AG09319 (cell line): ENCODE results near the gene KRTAP5-10.
A peak's percentile ranks its signal among the peaks of the same experiment; 100 is the strongest.
"Not testable (repeated sequence)": the region's sequence is repeated elsewhere in the genome, so short reads cannot be mapped to it uniquely, and the experiment has no call there.

ENCODE experiments used
- DNase-seq: peaks from one replicate; pipeline ENCODE4 v3.0.0-alpha.2; 2010; ENCODE audit warnings: low read depth; ENCODE audit errors: extremely low read depth
- TF ChIP-seq, protein P1 (sequence below): IDR thresholded peaks from 2 replicates; pipeline ENCODE4 v1.5.1; 2011; ENCODE audit warnings: low read depth, mild to moderate bottlenecking, inconsistent platforms, low read length, moderate library complexity

KRTAP5-10 gene

DNA sequence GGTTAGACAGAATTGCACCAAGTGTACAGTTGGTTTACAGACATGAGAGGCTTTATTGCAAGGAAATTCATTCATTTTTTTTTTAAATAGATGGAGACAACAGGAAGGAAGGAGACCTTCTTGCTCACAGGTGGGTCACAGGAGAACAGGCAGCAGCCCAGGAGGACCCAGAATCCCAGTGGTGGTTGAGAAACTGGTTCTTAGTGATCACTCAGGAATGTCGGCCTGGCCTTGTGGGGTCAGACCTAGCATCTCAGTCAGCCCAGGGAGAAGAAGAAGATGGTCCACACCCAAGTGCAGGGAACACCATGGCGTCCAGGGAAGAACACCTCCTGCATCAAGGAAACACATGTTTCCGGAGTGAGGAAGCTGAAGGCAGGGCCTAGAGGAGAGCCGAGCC, 16.5 kb downstream of the KRTAP5-10 start:
- DNase-seq: no peak
- TF ChIP-seq, protein P1, sequence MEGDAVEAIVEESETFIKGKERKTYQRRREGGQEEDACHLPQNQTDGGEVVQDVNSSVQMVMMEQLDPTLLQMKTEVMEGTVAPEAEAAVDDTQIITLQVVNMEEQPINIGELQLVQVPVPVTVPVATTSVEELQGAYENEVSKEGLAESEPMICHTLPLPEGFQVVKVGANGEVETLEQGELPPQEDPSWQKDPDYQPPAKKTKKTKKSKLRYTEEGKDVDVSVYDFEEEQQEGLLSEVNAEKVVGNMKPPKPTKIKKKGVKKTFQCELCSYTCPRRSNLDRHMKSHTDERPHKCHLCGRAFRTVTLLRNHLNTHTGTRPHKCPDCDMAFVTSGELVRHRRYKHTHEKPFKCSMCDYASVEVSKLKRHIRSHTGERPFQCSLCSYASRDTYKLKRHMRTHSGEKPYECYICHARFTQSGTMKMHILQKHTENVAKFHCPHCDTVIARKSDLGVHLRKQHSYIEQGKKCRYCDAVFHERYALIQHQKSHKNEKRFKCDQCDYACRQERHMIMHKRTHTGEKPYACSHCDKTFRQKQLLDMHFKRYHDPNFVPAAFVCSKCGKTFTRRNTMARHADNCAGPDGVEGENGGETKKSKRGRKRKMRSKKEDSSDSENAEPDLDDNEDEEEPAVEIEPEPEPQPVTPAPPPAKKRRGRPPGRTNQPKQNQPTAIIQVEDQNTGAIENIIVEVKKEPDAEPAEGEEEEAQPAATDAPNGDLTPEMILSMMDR: no peak

DNA sequence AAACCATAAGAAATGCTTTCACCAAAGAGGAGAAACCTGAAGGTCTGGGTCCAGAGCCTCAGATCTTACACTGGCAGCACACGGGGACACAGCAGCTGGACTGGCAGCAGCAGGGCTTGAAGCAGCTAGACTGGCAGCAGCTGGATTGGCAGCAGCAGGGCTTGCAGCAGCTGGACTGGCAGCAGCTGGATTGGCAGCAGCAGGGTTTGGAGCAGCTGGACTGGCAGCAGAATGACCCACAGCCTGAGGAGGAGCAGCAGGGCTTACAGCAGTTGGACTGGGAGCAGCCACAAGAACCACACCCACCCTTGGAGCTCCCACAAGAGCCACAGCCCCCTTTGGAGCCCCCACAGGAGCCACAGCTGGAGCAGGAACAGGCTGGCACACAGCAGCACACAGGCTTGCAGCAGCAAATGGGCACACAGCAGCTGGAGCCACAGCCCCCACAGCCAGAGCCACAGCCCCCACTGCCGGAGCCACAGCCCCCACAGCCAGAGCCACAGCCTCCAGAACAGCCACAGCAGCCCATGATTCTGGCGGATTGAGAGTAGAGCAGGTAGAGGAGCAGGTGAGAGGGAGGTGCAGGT, 17.0 kb downstream of the KRTAP5-10 start, which contains the start of gene KRTAP5-11:
TSS of gene KRTAP5-11 (minus strand) at position 567 of the 587 bp plus-strand sequence. CDS start at position 529, 38 bp downstream.
- DNase-seq: no peak
- TF ChIP-seq, protein P1: no peak

DNA sequence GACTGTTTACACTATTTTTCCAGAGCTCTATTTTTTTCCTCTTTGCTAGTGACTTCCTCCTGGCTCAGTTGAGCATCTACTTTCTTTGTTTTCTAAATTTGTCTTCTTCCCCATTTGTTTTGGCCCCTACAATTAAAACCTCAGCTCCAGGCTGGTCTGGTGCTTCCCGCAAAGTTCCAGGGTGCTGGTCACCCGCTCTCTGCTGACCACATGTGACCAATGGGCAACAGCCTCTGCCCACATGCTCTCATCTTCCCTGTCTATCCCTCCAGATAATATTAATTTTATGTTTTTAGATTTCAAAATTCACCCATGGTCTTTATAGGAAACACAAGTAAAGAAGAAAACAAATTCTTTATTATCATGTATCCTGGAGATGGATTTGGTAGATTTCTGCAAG, 17.6 kb downstream of the KRTAP5-10 start:
- not testable (repeated sequence) for DNase-seq

DNA sequence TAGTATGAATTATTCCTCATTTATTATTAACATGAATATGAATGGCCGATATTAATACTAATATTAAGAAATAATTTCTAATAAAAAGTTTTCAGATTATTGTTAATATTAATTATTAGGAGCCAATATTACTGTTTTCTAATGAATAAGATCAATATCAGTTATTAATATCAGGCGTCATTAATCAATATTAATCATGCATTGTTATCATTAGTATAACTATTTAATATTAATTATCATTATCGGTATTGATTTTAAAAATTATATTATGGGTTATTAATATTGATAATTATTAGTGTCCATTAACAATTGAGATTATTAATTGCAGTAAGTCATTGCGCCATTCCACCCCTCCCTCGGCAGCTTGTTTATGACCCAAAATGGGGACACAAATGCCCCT, 20.3 kb downstream of the KRTAP5-10 start:
- not testable (repeated sequence) for DNase-seq

DNA sequence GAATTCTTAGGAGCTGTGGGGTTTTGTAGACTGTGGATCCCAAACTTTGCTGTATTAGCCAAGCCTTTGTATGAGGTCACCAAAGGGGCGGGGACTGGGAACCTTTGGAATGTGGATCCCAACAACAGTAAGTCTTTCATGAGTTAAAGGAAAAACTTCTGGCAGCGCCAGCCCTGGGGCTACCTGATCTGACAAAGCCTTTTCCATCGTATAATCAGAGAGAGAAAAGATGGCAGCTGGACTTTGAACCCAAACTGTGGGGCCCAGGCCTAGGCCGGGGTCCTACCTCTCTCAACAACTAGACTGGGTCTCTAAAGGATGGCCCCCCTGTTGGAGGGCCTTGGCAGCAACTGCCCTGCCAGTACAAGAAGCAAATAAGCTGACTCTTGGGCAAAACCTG, 23.0 kb downstream of the KRTAP5-10 start:
- not testable (repeated sequence) for DNase-seq

DNA sequence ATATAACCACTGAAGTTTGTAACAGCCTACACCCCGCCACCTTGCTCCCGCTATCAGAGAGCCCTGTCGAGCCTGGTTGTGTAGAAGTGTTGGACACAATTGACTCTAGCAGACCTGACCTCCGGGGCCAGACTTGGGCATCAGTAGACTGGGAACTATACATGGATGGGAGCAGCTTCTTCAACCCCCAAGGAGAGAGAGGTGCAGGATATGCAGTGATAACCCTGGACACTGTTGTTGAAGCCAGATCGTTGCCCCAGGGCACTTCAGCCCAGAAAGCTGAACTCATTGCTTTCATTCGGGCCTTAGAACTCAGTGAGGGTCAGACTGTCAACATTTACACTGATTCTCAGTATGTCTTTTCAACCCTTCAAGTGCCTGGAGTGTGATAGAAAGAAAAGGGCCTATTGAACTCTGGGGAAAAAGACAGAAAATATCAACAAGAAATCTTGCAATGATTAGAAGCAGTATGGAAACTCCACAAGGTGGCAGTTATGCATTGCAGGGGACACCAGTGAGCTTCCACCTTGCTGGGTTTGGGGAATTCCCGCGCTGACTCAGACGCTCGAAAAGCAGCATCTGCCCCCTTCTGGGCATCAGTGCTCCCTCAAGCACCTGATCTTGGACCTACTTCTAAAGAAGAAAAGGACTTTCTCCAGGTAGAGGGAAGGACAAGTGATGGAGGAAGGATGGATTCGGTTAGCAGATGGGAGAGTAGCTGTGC, 23.6 kb downstream of the KRTAP5-10 start:
- not testable (repeated sequence) for DNase-seq

DNA sequence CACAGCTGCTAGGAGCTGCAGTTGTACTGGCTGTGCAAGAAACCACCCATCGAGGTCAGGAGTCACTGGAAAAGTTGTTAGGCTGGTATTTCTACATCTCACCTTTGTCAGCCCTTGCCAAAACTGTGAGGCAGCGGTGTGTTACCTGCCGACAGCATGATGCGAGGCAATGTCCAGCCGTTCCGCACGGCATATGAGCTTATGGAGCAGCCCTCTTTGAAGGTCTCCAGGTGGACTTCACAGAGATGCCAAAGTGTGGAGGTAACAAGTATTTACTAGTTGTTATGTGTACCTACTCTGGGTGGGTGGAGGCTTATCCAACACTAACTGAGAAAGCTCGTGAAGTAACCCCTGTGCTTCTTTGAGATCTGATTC, 24.2 kb downstream of the KRTAP5-10 start:
- DNase-seq: not testable (repeated sequence)

DNA sequence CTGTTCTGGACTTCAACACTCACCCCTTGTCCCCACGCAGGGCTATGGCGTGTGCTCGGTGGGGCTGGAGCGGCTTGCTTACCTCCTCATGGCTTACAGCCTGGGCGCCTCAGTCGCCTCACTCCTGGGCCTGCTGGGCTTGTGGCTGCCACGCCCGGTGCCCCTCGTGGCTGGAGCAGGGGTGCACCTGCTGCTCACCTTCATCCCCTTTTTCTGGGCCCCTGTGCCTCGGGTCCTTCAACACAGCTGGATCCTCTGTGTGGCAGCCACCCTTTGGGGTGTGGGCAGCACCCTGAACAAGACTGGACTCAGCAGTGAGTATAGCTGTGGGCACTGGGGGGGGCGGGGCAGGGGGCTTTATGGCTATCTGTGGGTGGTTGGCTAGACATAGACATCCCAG, 37.9 kb downstream of the KRTAP5-10 start:
- DNase-seq: not testable (repeated sequence)

DNA sequence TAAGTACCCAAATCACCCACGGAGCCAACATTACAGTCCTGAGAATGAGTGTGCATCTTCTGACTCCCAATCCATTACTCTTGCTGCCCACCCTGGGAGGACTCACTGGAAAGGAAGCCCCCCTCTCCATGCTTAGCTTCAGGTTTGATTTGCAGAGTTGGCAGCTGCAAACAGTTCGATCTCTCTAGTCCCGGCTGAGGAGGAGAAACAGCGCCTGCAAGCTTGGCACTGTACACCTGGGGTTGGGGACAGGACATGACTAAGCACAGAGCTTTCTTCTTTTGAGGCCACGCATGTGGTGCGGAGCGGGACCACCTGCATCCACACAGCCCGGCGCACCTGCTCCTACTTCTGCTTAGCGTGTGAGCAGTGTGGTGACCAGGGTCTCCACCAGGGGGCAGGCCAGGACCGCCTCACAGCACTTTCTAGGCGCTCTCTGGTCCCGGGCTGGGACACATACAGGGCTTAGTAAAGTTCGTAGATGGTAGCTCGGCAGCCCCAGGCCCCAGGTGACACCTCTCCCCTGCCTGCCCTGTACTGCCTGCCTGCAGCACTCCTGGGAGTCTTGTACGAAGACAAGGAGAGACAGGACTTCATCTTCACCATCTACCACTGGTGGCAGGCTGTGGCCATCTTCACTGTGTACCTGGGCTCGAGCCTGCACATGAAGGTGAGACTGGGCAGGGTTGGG, 39.6 kb downstream of the KRTAP5-10 start:
- DNase-seq: not testable (repeated sequence)
- TF ChIP-seq, protein P1: peak; percentile 8

DNA sequence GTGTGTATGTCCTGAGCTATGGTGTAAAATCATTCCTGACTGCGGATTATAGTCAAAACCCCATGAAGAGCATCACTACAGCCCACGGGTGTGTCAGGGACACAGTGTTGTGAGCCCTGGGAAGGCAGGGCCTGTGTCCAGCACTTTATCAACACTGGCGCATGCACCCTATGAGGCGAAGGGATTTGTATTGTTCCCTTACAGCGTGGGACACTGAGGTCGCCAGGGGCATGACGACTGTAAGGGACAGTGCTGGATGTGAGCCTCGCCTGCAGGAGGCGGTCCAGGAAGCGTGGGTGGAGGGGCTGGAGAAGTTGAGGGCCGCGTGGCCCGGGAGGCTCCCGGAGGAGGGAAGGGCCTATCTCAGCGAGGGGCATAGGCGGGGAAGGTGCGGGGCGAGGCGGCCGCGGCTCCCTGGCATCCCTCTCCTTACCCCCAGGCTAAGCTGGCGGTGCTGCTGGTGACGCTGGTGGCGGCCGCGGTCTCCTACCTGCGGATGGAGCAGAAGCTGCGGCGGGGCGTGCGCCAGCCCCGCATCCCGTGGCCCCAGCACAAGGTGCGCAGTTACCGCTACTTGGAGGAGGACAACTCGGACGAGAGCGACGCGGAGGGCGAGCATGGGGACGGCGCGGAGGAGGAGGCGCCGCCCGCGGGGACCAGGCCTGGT, 41.6 kb downstream of the KRTAP5-10 start:
- not testable (repeated sequence) for DNase-seq

DNA sequence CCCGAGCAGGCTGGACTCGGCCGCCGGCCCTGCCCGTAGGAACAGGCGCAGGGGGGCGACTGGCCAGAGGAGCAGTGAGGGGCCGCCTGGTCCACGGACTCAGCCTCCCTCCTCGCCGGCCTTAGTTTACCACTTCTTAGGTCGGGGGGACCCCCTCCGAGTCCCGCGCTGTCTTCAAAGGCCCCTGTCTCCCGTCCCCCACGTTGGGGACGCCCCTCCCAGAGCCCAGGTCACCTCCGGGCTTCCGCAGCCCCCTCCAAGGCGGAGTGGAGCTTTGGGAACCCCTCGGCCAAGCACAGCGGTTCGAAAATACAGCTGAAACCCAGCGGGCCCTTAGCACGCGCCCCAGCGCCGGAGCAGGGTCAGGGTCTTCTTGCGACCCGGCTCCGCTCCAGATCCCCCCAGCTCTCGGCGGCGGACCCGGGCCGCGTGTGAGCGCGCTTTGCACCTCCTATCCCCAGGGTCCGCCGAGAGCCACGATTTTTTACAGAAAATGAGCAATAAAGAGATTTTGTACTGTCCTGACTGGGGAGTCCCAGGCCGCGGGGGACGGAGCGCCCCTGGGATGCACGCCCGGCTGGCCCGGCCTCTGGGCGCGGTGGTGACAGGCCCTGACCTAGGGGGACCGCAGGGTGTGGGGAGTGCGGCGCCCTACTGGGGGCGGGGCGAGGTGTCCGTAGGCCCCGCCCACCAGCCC, 42.3 kb downstream of the KRTAP5-10 start:
- not testable (repeated sequence) for DNase-seq

DNA sequence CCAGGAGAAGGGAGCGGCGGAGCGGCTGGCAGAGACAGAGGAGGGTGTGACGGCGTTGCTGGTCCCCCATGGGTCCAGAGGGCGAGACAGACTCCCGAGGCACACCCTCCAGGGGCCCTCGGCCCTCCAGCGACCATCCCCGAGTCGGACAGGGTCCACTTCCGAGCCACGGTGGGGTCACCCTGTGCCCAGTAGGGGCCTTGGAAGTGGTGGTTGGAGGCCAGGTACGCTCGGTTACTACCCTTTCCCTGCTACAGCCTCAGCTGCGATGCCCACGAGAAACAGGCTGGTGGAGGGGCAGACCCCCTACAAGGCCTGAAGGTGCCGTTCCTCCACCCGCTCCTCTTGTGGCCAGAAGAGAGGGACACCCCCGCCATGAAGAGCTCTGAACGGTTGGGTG, 42.9 kb downstream of the KRTAP5-10 start:
- DNase-seq: not testable (repeated sequence)

DNA sequence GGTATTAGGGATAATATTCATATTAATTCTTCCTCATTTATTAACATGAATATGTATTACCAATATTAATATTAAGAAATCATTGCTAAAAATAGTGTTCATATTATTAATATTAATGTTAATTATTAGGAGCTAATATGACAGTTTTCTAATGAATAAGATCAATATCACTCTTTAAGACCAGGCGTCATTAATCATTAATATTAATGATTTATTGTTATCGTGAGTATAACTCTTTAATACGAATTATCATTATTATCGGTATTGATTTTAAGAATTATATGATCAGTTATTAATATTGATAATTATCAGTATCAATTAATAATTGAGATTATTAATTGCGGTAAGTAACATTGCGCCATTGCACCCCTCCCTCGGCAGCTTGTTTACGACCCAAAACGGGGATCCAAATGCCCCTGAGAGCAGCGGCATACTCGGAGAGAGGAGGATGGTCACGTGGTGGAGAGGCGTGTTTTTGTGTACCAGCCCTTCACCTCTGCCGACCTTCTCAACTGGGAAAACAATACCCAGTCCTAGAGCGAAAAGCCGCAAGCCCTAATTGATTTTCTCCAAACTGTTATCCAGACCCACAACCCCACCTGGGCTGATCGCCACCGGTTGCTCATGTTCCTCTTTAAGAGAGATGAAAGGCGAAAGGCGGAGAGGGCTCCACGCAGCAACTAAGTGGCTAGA, 46.0 kb downstream of the KRTAP5-10 start:
- not testable (repeated sequence) for DNase-seq

DNA sequence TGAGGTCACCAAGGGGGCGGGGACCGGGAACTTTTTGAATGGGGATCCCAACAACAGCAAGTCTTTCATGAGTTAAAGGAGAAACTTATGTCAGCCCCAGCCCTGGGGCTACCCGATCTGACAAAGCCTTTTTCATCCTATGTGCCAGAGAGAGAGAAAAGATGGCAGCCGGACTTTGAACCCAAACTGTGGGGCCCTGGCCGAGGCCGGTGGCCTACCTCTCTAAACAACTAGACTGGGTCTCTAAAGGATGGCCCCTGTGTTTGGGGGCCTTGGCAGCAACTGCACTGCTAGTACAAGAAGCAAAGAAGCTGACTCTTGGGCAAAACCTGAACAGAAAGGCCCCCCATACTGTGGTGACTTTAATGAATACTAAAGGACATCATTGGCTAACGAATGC, 48.6 kb downstream of the KRTAP5-10 start:
- DNase-seq: not testable (repeated sequence)

DNA sequence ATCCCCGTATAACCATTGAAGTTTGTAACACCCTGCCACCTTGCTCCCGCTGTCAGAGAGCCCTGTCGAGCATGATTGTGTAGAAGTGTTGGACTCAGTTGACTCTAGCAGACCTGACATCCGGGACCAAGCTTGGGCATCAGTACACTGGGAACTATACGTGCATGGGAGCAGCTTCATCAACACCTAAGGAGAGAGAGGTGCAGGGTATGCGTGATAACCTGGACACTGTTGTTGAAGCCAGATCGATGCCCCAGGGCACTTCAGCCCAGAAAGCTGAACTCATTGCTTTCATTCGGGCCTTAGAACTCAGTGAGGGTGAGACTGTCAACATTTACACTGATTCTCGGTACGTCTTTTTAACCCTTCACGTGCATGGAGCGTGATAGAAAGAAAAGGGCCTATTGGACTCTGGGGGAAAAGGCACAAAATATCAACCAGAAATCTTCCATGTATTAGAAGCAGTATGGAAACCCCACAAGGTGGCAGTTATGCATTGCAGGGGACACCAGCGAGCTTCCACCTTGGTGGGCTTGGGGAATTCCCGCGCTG, 49.1 kb downstream of the KRTAP5-10 start:
- DNase-seq: not testable (repeated sequence)
